ENCODE results near the gene ZNF724. TPM values are rescaled to one million over a fixed set of nuclear protein-coding genes. Genes with fewer than 3 reads are reported as not detected.
"Not testable (repeated sequence)": the region's sequence is repeated elsewhere in the genome, so short reads cannot be mapped to it uniquely, and the experiment has no call there.

The ZNF724 gene
- total and polyA plus RNA-seq, 2 of the 13 experiments (the other 11 are each of a cell fraction or from before 2014, with no cell fraction given): 1.5 to 15.0 TPM

- FAIRE-seq; DNase-seq (ENCODE audit: low spot score); H4K20me1 ChIP-seq (ENCODE audit: insufficient read depth, low read length); H3K79me2 ChIP-seq (ENCODE audit: insufficient read depth, low read length); H2AFZ ChIP-seq (ENCODE audit: low read length); H3K36me3 ChIP-seq (replicated peaks in 1 of 2; ENCODE audit: control insufficient read depth in 1 of 2, insufficient read depth in 2 of 2, low read length in 2 of 2); H3K9ac ChIP-seq (ENCODE audit: insufficient read depth, low read depth, low read length); H3K4me3 ChIP-seq (replicated peaks in 1 of 3; ENCODE audit: insufficient read depth in 1 of 3, low read depth in 2 of 3, low read length in 3 of 3); BruUV-seq (replicated peaks); in situ Hi-C loops (cut with HindIII; ENCODE audit: extremely low pct_ligation_motif_present, low pct_unique_long_range_greater_than_20kb); CTCF ChIA-PET (ENCODE audit: low intra/inter-chr PET ratio, low total read pairs); H3K27ac ChIP-seq (ENCODE audit: extremely low read length, insufficient read depth, low read length); H3K4me2 ChIP-seq (ENCODE audit: low read depth, low read length); H3K27me3 ChIP-seq (ENCODE audit: control insufficient read depth in 1 of 2, insufficient read depth in 2 of 2, low read length in 2 of 2); POLR2A ChIA-PET; intact Hi-C loops (cut with micrococcal nuclease; ENCODE audit: unreplicated experiment); ATAC-seq: not testable (repeated sequence)
- Histone ChIP-seq H3K4me1 (ENCODE audit: insufficient read depth, low read length) (peaks cover 39% of the 10 kb centered on the region), H3K9me3 (ENCODE audit: low read length) (peaks cover 16% of the 10 kb centered on the region)
- peak; percentile 81 for TF ChIP-seq ZNF761 (CRISPR knock-in tag; conservative IDR thresholded peaks at IDR 0.05)
- 51% methylated on average over 2 of the region's 2 CpGs for WGBS (ENCODE audit: low lambda C conversion rate)
Observed at GRCh38 chr19:23285326-23285725, 35.1 kb upstream of the ZNF724 start.

GRCh38 chr19:23283925-23284324, 33.7 kb upstream of the ZNF724 start:
- 0 out of 6 replicates have a peak overlapping the region, but pooled peaks of 1 of the 3 experiments have one; percentile 10 for H3K4me3 ChIP-seq (replicated peaks in 1 of 3; ENCODE audit: insufficient read depth in 1 of 3, low read depth in 2 of 3, low read length in 3 of 3)
- peaks cover 42% of the 10 kb centered on the region for H3K4me1 ChIP-seq (ENCODE audit: insufficient read depth, low read length)
- DNase-seq (ENCODE audit: low spot score) (peak; percentile 54), FAIRE-seq (peak; percentile 54), ATAC-seq (peak; percentile 82)
- H3K9ac ChIP-seq (ENCODE audit: insufficient read depth, low read depth, low read length): no peak overlapping the region
- H3K36me3 ChIP-seq (replicated peaks in 1 of 2; ENCODE audit: control insufficient read depth in 1 of 2, insufficient read depth in 2 of 2, low read length in 2 of 2): no peaks in the 10 kb centered on the region
- no peak overlapping the region for H3K27ac ChIP-seq (ENCODE audit: extremely low read length, insufficient read depth, low read length)
- intact Hi-C loops (cut with micrococcal nuclease; ENCODE audit: unreplicated experiment): no loop called here
- BruUV-seq (replicated peaks): no TSS peak
- H3K79me2 ChIP-seq (ENCODE audit: insufficient read depth, low read length): no peaks in the 10 kb centered on the region
- in situ Hi-C loops (cut with HindIII; ENCODE audit: extremely low pct_ligation_motif_present, low pct_unique_long_range_greater_than_20kb): no loop called here
- H3K9me3 ChIP-seq (ENCODE audit: low read length): peaks cover 16% of the 10 kb centered on the region
- H3K27me3 ChIP-seq (ENCODE audit: control insufficient read depth in 1 of 2, insufficient read depth in 2 of 2, low read length in 2 of 2): no peaks in the 10 kb centered on the region
- H3K4me2 ChIP-seq (ENCODE audit: low read depth, low read length): peak overlapping the region; percentile 53
- CTCF ChIA-PET (ENCODE audit: low intra/inter-chr PET ratio, low total read pairs): no interaction called here
- no peaks in the 10 kb centered on the region for H4K20me1 ChIP-seq (ENCODE audit: insufficient read depth, low read length)
- H2AFZ ChIP-seq (ENCODE audit: low read length): no peak overlapping the region
- POLR2A ChIA-PET: interaction anchor here (0.8 to 2.6 kb wide), 2 partner anchors 10 kb away, joined by 5 to 20 read pairs; no protein-coding TSS in a partner anchor
- WGBS (ENCODE audit: low lambda C conversion rate): 3% methylated on average over 5 of the region's 6 CpGs
- TF ChIP-seq ZNF280D (CRISPR knock-in tag; IDR thresholded peaks at IDR 0.05) (0 out of 2 replicates have a peak, but pooled peaks have one; percentile 29), SMC3 (IDR thresholded peaks at IDR 0.05; ENCODE audit: low read length) (peak; percentile 67), ZNF644 (CRISPR knock-in tag; IDR thresholded peaks at IDR 0.05; ENCODE audit: low read depth) (peak; percentile 86), ZNF274 (CRISPR knock-in tag; IDR thresholded peaks at IDR 0.05) (0 out of 2 replicates have a peak, but pooled peaks have one; percentile 30), ZNF775 (CRISPR knock-in tag; IDR thresholded peaks at IDR 0.05; ENCODE audit: borderline replicate concordance) (no peak), ZBTB10 (CRISPR knock-in tag; IDR thresholded peaks at IDR 0.05; ENCODE audit: borderline replicate concordance) (no peak), ARID3A (IDR thresholded peaks at IDR 0.05; ENCODE audit: low read depth, low read length) (0 out of 2 replicates have a peak, but pooled peaks have one; percentile 59)
